ENCODE results near the gene IARS1. TPM values are rescaled to one million over a fixed set of nuclear protein-coding genes. Genes with fewer than 3 reads are reported as not detected.

Gene IARS1
- total and polyA plus RNA-seq, 2 donors (not counting 3 experiments of a cell fraction or from before 2014, with no cell fraction given) = 32.8 to 132 TPM

GRCh38 chr9:92310562-92310961 is 17.1 kb upstream of the IARS1 start:
- peaks cover 15 to 26% of the 10 kb centered on the region in 2 experiments for H3K36me3 ChIP-seq (ENCODE audit: control insufficient read depth in 2 of 2, extremely low read depth in 1 of 2, insufficient read depth in 2 of 2, low read length in 2 of 2)
- DNase-seq (ENCODE audit: low read depth, low spot score) (no peak), FAIRE-seq (no peak)
- H3K4me3 ChIP-seq (replicated peaks in 1 of 3; ENCODE audit: insufficient read depth in 1 of 3, low read depth in 1 of 3, low read length in 3 of 3) = no peak overlapping the region
- no peak overlapping the region for H3K27ac ChIP-seq (ENCODE audit: insufficient read depth, low read depth, low read length)
- no peaks in the 10 kb centered on the region for H4K20me1 ChIP-seq (replicated peaks; ENCODE audit: control insufficient read depth, extremely low read depth, insufficient read depth, low read length)
- no TSS peak for BruUV-seq (replicated peaks)
- no peak overlapping the region for H2AFZ ChIP-seq (ENCODE audit: low read depth, low read length)
- H3K4me2 ChIP-seq (ENCODE audit: insufficient read depth, low read length) = no peak overlapping the region
- H3K27me3 ChIP-seq (ENCODE audit: control insufficient read depth in 2 of 2, insufficient read depth in 2 of 2, low read length in 2 of 2) = no peaks in the 10 kb centered on the region
- no peaks in the 10 kb centered on the region for H3K9me1 ChIP-seq (replicated peaks; ENCODE audit: control insufficient read depth, extremely low read depth, insufficient read depth, low read length)
- peaks cover 14% of the 10 kb centered on the region for H3K79me2 ChIP-seq (ENCODE audit: control insufficient read depth, insufficient read depth, low read length)
- ChIA-PET POLR2A (no interaction called here), CTCF (no interaction called here)
- peaks cover 12% of the 10 kb centered on the region for H3K4me1 ChIP-seq (ENCODE audit: control insufficient read depth, extremely low read depth, insufficient read depth, low read length)
- intact Hi-C loops (cut with micrococcal nuclease) (no loop called here), dilution Hi-C loops (cut with MboI; ENCODE audit: extremely low pct_ligation_motif_present, low sequenced_read_pairs) (no loop called here)
- H3K9me3 ChIP-seq (replicated peaks; ENCODE audit: control insufficient read depth, insufficient read depth, low read length) = no peaks in the 10 kb centered on the region
- no peak overlapping the region for H3K9ac ChIP-seq (replicated peaks; ENCODE audit: extremely low read depth, insufficient read depth, low read length)
- TF ChIP-seq, protein P1, sequence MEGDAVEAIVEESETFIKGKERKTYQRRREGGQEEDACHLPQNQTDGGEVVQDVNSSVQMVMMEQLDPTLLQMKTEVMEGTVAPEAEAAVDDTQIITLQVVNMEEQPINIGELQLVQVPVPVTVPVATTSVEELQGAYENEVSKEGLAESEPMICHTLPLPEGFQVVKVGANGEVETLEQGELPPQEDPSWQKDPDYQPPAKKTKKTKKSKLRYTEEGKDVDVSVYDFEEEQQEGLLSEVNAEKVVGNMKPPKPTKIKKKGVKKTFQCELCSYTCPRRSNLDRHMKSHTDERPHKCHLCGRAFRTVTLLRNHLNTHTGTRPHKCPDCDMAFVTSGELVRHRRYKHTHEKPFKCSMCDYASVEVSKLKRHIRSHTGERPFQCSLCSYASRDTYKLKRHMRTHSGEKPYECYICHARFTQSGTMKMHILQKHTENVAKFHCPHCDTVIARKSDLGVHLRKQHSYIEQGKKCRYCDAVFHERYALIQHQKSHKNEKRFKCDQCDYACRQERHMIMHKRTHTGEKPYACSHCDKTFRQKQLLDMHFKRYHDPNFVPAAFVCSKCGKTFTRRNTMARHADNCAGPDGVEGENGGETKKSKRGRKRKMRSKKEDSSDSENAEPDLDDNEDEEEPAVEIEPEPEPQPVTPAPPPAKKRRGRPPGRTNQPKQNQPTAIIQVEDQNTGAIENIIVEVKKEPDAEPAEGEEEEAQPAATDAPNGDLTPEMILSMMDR (IDR thresholded peaks at IDR 0.05; ENCODE audit: extremely low read depth in 1 of 2, insufficient read depth in 1 of 2, low read depth in 1 of 2, low read length in 2 of 2) = no peak
- no peak for TF ChIP-seq EZH2 (IDR thresholded peaks at IDR 0.05; ENCODE audit: borderline replicate concordance, low read depth, low read length, severe bottlenecking)
- no peak for TF ChIP-seq FOS (IDR thresholded peaks at IDR 0.05; ENCODE audit: borderline replicate concordance, insufficient read depth, low read length)
- no peak for TF ChIP-seq POLR2AphosphoS5 (IDR thresholded peaks at IDR 0.05; ENCODE audit: insufficient read depth, low read depth, low read length)
- no peak for TF ChIP-seq JUN (IDR thresholded peaks at IDR 0.05; ENCODE audit: borderline replicate concordance, insufficient read depth, insufficient read length, low read depth)
- no peak for TF ChIP-seq MAX (IDR thresholded peaks at IDR 0.05; ENCODE audit: insufficient read depth, insufficient read length)
- no peak for TF ChIP-seq GATA2 (IDR thresholded peaks at IDR 0.05; ENCODE audit: insufficient read depth, insufficient read length, low read depth, low read length)
- TF ChIP-seq POLR2A (IDR thresholded peaks at IDR 0.05; ENCODE audit: low read depth, low read length) = no peak
- no peak for TF ChIP-seq MYC (IDR thresholded peaks at IDR 0.05; ENCODE audit: low read depth, low read length)
